Panc1 (cell line): ENCODE measurements around the gene TRAF3IP3.

Source experiments
- POLR2AphosphoS5 ChIP-seq: IDR thresholded peaks from 2 replicates; pipeline ENCODE4 v1.6.1; 2012; ENCODE audit warnings: mild to moderate bottlenecking, low read depth, low read length, moderate library complexity
- SIN3A ChIP-seq: IDR thresholded peaks from 2 replicates; pipeline ENCODE4 v1.6.1; 2012; ENCODE audit warnings: low read depth, mild to moderate bottlenecking, low read length, moderate library complexity, borderline replicate concordance; ENCODE audit not compliant: insufficient read depth
- TCF7L2 ChIP-seq: IDR thresholded peaks from 2 replicates; pipeline ENCODE4 v1.6.1; 2011; ENCODE audit warnings: mild to moderate bottlenecking, low read depth, low read length, inconsistent platforms
- TF ChIP-seq, protein P1 (sequence below): fragments of 450-650 bp; IDR thresholded peaks from 2 replicates; pipeline ENCODE4 v1.5.1; 2017; ENCODE audit warnings: mild to moderate bottlenecking
- TF ChIP-seq, protein P2 (sequence below), 2 experiments: IDR thresholded peaks; 2 replicates each; pipeline ENCODE4 v1.6.1; 2011 to 2012; ENCODE audit warnings: low read depth in 2 of 2, control low read depth in 1 of 2, low read length in 1 of 2, mild to moderate bottlenecking in 1 of 2, moderate library complexity in 1 of 2; ENCODE audit not compliant: insufficient read depth in 1 of 2

DNA sequence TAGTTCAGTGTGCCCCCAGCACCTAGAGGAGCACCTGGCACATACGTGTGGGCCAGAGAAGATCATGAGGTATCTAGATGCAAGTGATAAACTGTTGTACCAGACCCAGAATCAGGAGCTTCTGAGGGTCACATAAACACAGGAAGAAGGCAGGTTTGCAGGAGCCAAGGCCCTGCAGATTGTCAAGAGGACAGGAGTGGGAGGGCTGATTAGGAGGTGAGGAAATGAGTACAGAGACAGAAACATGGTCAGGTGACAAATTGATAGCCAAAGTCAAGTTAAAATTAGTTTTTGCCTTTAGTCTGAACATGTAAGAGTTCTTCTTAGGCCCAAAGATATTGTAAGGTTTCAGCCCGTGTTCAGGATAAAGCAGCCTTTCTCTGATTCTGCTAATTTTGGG is 14.0 kb upstream of the TRAF3IP3 start:
- TF ChIP-seq, protein P1, sequence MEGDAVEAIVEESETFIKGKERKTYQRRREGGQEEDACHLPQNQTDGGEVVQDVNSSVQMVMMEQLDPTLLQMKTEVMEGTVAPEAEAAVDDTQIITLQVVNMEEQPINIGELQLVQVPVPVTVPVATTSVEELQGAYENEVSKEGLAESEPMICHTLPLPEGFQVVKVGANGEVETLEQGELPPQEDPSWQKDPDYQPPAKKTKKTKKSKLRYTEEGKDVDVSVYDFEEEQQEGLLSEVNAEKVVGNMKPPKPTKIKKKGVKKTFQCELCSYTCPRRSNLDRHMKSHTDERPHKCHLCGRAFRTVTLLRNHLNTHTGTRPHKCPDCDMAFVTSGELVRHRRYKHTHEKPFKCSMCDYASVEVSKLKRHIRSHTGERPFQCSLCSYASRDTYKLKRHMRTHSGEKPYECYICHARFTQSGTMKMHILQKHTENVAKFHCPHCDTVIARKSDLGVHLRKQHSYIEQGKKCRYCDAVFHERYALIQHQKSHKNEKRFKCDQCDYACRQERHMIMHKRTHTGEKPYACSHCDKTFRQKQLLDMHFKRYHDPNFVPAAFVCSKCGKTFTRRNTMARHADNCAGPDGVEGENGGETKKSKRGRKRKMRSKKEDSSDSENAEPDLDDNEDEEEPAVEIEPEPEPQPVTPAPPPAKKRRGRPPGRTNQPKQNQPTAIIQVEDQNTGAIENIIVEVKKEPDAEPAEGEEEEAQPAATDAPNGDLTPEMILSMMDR, result no peak
- TF ChIP-seq, protein P2, sequence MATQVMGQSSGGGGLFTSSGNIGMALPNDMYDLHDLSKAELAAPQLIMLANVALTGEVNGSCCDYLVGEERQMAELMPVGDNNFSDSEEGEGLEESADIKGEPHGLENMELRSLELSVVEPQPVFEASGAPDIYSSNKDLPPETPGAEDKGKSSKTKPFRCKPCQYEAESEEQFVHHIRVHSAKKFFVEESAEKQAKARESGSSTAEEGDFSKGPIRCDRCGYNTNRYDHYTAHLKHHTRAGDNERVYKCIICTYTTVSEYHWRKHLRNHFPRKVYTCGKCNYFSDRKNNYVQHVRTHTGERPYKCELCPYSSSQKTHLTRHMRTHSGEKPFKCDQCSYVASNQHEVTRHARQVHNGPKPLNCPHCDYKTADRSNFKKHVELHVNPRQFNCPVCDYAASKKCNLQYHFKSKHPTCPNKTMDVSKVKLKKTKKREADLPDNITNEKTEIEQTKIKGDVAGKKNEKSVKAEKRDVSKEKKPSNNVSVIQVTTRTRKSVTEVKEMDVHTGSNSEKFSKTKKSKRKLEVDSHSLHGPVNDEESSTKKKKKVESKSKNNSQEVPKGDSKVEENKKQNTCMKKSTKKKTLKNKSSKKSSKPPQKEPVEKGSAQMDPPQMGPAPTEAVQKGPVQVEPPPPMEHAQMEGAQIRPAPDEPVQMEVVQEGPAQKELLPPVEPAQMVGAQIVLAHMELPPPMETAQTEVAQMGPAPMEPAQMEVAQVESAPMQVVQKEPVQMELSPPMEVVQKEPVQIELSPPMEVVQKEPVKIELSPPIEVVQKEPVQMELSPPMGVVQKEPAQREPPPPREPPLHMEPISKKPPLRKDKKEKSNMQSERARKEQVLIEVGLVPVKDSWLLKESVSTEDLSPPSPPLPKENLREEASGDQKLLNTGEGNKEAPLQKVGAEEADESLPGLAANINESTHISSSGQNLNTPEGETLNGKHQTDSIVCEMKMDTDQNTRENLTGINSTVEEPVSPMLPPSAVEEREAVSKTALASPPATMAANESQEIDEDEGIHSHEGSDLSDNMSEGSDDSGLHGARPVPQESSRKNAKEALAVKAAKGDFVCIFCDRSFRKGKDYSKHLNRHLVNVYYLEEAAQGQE (IDR thresholded peaks at IDR 0.05; ENCODE audit: insufficient read depth in 1 of 2, low read depth in 2 of 2, low read length in 1 of 2), result no peak
- TF ChIP-seq POLR2AphosphoS5 (no peak), SIN3A (no peak), TCF7L2 (no peak)
